ENCODE measurements around the gene MTMR10. TPM values are rescaled to one million over a fixed set of nuclear protein-coding genes. Genes with fewer than 3 reads are reported as not detected.

The MTMR10 gene
- total RNA-seq, 4 donors from 2014 or later = 16.6 to 41.2 (median 28.0) TPM

- Histone ChIP-seq H3K9me3 (no peaks in the 10 kb centered on the region), H3K27ac (no peak overlapping the region), H3K27me3 (no peaks in the 10 kb centered on the region), H3K4me1 (no peaks in the 10 kb centered on the region), H3K4me3 (no peak overlapping the region), H3K36me3 (peaks cover 35 to 100% (median 38%) of the 10 kb centered on the region in 3 donors)
- DNase-seq = no peak
- 88 to 97% methylated on average over 6 to 8 of the region's 8 CpGs for WGBS, 2 donors
- TF ChIP-seq, protein P1, sequence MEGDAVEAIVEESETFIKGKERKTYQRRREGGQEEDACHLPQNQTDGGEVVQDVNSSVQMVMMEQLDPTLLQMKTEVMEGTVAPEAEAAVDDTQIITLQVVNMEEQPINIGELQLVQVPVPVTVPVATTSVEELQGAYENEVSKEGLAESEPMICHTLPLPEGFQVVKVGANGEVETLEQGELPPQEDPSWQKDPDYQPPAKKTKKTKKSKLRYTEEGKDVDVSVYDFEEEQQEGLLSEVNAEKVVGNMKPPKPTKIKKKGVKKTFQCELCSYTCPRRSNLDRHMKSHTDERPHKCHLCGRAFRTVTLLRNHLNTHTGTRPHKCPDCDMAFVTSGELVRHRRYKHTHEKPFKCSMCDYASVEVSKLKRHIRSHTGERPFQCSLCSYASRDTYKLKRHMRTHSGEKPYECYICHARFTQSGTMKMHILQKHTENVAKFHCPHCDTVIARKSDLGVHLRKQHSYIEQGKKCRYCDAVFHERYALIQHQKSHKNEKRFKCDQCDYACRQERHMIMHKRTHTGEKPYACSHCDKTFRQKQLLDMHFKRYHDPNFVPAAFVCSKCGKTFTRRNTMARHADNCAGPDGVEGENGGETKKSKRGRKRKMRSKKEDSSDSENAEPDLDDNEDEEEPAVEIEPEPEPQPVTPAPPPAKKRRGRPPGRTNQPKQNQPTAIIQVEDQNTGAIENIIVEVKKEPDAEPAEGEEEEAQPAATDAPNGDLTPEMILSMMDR (IDR thresholded peaks at IDR 0.05) = no peak
- TF ChIP-seq POLR2A (IDR thresholded peaks at IDR 0.05) = no peak
- intact Hi-C loops (cut with DNase I) = no loop called here
Measured at GRCh38 chr15:30943654-30944335, 47.6 kb downstream of the MTMR10 start.

- H3K4me3 ChIP-seq = no peak overlapping the region
- no peak for DNase-seq
- H3K27me3 ChIP-seq = no peaks in the 10 kb centered on the region
- 90 to 94% methylated on average over 13 to 15 of the region's 15 CpGs for WGBS, 2 donors
- no peak for TF ChIP-seq POLR2A (IDR thresholded peaks at IDR 0.05)
- TF ChIP-seq, protein P1 (IDR thresholded peaks at IDR 0.05) = no peak
- intact Hi-C loops (cut with DNase I) = no loop called here
- no peak overlapping the region for H3K27ac ChIP-seq
- no peaks in the 10 kb centered on the region for H3K9me3 ChIP-seq
- peaks cover 28 to 100% (median 37%) of the 10 kb centered on the region in 3 donors for H3K36me3 ChIP-seq
- no peaks in the 10 kb centered on the region for H3K4me1 ChIP-seq
Measured at GRCh38 chr15:30941520-30941919, 49.9 kb downstream of the MTMR10 start.

- Histone ChIP-seq H3K9me3 (no peaks in the 10 kb centered on the region), H3K27ac (no peak overlapping the region), H3K27me3 (no peaks in the 10 kb centered on the region), H3K36me3 (peaks cover 20 to 98% (median 37%) of the 10 kb centered on the region in 3 donors), H3K4me1 (no peaks in the 10 kb centered on the region), H3K4me3 (no peak overlapping the region)
- intact Hi-C loops (cut with DNase I) = no loop called here
- 53 to 70% methylated on average over 3 to 4 of the region's 4 CpGs for WGBS, 2 donors
- DNase-seq = no peak
- TF ChIP-seq, protein P1 (IDR thresholded peaks at IDR 0.05) = no peak
- no peak for TF ChIP-seq POLR2A (IDR thresholded peaks at IDR 0.05)
Measured at GRCh38 chr15:30940359-30940758, 51.1 kb downstream of the MTMR10 start.

GRCh38 chr15:30939161-30939560 lies 52.3 kb downstream of the MTMR10 start:
- TF ChIP-seq, protein P1 (IDR thresholded peaks at IDR 0.05) = no peak
- TF ChIP-seq POLR2A (IDR thresholded peaks at IDR 0.05) = no peak
- no peak for DNase-seq
- no peaks in the 10 kb centered on the region for H3K9me3 ChIP-seq
- intact Hi-C loops (cut with DNase I) = no loop called here
- H3K4me1 ChIP-seq = no peaks in the 10 kb centered on the region
- WGBS, 2 donors = 94 to 96% methylated on average over 6 to 7 of the region's 7 CpGs
- H3K36me3 ChIP-seq = peaks cover 20 to 98% (median 37%) of the 10 kb centered on the region in 3 donors
- no peaks in the 10 kb centered on the region for H3K27me3 ChIP-seq
- H3K27ac ChIP-seq = no peak overlapping the region
- H3K4me3 ChIP-seq = no peak overlapping the region

DNA sequence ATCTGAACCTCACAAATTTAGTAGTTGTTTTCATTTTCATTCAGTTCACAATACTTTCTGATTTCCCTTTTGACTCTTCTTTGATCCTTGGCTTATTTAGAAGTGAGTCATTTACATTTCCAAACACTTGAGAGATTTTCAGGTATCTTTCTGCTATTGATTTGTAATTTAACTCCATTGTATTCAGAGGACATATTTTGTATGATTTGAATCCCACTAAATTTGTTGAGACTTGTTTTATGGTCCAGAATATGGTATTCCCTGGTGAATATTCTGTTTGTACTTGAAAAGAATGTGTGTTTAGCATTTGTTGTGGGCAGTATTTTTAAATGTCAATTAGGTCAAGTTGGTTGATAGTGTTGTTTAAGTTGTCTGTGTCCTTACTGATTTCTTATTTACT lies 58.1 kb downstream of the MTMR10 start:
- Histone ChIP-seq H3K4me1 (peaks cover 0 to 13% (median 0%) of the 10 kb centered on the region in 3 donors), H3K27me3 (no peaks in the 10 kb centered on the region), H3K9me3 (no peaks in the 10 kb centered on the region), H3K4me3 (no peak overlapping the region), H3K36me3 (peaks cover 0 to 77% (median 5%) of the 10 kb centered on the region in 3 donors), H3K27ac (no peak overlapping the region)
- intact Hi-C loops (cut with DNase I) = no loop called here
- TF ChIP-seq POLR2A (IDR thresholded peaks at IDR 0.05) = no peak
- TF ChIP-seq, protein P1 (IDR thresholded peaks at IDR 0.05) = no peak
- no peak for DNase-seq
